Stimulated activated CD8-positive, alpha-beta memory T cell treated with anti-CD3 and anti-CD28 coated beads, Interleukin-2, amount 100 ng/mL, for 48 hours (primary cell): ENCODE results near the gene MAIP1.
"Not testable (repeated sequence)": the region's sequence is repeated elsewhere in the genome, so short reads cannot be mapped to it uniquely, and the experiment has no call there.

Source experiments
- DNase-seq, 2 donors: peaks; one replicate each; pipeline ENCODE4 v3.0.0-alpha.2; 2020; ENCODE audit warnings: low read depth in 2 of 2

Gene MAIP1, protein sequence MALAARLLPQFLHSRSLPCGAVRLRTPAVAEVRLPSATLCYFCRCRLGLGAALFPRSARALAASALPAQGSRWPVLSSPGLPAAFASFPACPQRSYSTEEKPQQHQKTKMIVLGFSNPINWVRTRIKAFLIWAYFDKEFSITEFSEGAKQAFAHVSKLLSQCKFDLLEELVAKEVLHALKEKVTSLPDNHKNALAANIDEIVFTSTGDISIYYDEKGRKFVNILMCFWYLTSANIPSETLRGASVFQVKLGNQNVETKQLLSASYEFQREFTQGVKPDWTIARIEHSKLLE

GRCh38 chr2:199955339-199956061 lies at the start of gene MAIP1, which contains the start of gene TYW5:
MAIP1 (plus strand) TSS chr2:199955582; CDS start chr2:199955799, 217 bp downstream.
TYW5 (minus strand) TSS chr2:199955491; CDS start chr2:199955470, 21 bp downstream.
- DNase-seq: peak; percentile 58 to 67

DNA sequence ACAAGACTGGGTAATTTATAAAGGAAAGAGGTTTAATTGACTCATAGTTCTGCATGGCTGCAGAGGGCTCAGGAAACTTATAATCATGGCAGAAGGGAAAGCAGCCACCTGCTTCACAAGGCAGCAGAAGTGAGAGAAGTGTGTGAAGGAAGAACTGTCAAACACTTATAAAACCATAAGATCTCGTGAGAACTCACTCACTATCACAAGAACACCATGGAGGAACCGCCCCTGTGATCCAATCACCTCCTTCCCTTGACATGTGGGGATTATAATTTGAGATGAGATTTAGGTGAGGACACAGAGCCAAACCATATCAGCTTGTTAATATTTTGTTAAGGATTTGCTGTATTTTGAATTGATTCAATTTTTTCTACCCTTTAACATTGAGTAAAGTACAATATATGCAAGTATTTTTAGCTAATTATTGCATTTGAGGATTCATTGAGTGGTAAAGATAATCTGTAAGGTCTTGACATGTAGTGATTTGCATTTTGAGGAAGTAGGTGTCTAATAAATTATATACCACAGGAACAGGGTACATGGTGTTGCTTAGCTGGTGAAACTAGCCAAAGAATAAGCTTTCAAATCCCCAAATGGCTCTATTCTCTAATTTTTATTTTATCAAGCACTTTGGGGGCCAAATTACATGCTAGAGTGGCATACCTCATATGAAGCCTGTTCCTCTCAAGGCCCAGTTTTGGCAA lies 48.2 kb upstream of the MAIP1 start:
- DNase-seq: no peak

DNA sequence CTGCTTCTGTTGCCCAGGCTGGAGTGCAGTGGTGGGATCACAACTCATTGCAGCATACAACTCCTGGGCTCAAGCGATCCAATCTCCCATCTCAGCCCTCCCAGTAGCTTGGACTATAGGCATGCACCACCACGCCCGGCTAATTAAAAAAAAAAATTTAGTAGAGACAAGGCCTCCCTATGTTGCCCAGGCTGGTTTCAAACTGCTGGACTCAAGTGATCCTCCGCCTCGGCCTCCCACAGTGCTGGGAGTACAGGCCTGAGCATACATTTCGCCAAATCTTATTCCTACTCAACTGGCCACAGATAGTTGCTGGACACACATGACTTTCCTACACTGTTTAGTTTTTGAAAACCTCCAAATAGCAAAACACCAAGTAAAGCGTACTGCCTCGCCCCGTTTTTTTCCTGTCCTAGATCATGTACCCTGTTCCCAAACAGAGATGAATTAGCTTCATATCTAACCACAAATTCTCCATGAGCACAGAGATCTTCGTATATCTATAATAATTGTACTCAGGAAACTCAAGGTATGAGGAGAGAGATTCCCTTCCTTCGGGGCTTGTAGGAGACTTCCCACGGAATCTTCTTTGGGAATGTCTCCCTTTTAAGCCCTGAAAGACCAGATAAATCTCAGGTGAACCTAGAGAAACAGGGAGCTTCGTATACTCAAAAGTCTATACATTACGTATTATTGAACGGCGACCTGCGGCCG lies 44.9 kb upstream of the MAIP1 start:
- no peak for DNase-seq

DNA sequence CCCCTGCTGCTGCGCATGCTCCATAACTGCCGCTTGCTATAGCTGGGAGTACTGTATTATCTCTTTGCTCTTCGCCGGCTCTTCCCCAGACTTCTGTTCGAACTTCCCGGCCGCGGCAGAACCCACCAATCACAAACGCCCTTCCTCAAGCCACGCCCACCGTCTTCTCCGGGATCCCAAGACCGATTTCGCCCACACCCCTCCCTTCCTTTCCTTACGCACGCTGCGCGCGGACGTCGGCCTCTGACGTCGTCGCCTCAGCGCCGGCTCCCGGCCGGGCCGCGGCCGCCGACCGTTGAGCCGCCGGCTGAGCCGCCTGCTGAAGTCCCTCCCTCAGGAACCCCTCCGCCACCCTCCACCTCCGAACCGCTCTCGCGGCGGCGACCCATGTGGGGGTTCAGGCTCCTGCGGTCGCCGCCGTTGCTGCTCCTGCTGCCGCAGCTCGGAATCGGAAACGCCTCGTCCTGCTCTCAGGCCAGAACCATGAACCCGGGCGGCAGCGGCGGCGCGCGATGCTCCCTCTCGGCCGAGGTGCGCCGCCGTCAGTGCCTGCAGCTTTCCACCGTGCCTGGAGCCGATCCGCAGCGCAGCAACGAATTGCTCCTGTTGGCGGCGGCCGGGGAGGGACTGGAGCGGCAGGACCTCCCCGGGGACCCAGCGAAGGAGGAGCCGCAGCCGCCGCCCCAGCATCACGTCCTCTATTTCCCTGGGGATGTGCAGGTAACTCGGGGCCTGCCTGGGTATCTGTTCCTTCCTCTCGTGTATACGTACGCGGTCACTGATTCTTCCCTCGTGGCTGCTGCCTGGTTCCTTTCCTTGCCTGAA lies 44.1 kb upstream of the MAIP1 start, which contains the start of gene C2orf69:
TSS of gene C2orf69 (plus strand) at position 242 of the 825 bp plus-strand sequence. CDS start at position 388, 146 bp downstream.
- DNase-seq: peak; percentile 88 to 91

DNA sequence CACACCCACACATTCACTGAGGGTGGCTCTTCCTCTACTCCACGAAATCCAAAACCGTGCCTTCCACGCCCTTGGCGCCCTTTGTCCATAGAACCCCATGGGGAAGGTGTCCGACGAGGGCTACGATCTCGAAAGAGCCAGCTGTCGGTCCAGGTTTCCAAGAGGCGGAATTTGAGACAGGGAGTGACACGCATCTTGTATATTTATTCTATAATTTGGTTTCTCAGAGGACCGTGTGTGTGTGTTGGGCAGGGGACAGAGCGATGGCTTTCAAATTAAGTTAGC lies 43.6 kb upstream of the MAIP1 start:
- DNase-seq: no peak

DNA sequence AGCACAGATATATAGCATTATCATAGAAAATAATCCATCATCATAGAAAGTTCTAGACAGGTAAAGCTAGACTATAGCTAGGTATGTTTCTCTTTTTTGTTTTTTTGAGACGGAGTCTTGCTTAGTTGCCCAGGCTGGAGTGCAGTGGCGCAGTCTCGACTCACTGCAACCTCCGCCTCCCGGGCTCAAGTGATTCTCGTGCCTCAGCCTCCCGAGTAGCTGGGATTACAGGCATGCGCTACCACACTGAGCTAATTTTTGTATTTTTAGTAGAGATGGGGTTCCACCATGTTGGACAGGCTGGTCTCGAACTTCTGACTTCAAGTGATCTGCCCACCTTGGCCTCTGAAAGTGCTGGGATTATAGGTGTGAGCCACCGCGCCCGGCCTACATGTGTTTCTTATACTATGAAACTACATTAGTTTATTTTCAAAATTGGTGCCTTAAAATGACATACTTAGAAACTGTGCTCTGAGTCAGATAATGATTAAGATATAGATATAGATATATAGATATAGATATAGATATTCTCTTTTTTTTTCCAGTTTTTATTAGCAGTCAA lies 42.7 kb upstream of the MAIP1 start:
- not testable (repeated sequence) for DNase-seq

DNA sequence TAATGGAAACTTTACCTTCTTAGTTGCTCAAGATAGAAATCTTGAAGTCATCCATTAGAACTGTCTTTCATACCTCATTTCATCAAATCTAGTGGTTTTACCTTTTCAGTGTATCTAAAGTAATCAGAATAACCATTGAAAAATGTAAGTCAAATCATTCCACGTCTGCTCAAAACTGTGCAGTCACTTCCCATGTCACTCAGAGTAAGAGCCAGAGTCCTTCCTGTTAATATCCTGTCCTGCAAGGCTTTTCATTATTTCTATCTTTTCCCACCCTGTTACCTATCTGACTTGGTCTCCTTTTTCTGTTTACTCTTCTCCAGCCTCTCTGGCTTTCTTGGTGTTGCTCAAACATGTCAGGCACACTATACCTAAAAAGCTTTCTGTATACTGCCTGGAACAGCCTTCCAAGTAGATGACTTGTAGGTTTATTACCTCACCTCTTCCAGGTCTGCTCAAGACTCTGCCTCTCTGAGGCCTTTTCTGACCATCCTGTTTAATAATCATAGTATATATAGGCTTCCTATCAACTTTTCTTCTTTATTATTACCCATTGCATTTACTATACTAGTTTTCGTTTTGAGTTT lies 40.9 kb upstream of the MAIP1 start:
- DNase-seq: no peak

- no peak for DNase-seq
Measured at GRCh38 chr2:199916980-199917379, 38.4 kb upstream of the MAIP1 start.

DNA sequence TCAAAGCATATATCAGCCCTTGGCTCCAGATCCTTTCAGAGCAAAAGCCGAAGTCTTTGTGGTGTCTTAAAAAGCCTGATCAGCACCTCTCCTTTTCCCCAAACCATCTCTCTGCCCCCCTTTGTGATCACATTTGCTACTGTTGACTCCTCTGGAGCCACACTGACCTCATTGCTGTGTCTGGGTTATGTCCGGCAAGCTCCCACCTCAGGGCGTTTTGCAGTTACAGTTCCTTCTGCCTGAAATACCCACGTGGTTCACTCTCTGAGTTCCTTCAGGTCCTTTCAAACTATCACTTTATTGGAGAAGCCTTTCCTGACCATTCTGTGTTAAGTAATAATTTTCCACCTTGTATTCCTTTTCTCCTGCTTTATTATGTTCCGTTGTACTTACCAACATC lies 32.5 kb upstream of the MAIP1 start:
- no peak for DNase-seq

DNA sequence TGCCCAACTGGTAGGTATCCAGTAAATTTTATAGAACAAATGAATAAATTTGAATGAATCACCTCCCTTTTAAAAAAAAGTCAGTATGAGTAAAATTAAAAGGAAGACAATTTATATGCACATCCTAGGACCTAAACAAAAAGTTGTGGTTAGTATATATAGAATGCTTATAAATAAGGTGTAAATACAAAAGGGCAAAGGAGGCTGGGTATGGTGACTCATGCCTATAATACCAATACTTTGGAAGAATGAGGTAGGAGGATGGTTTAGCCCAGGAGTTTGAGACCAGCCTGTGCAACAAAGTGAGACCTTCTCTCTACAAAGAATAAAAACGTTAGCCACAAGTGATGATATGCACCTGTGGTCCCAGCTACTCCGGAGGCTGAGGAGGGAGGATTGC lies 31.5 kb upstream of the MAIP1 start:
- DNase-seq: no peak

GRCh38 chr2:199926806-199927205 lies 28.6 kb upstream of the MAIP1 start:
- DNase-seq: no peak

- no peak for DNase-seq
Measured at GRCh38 chr2:199928226-199928625, 27.2 kb upstream of the MAIP1 start.

DNA sequence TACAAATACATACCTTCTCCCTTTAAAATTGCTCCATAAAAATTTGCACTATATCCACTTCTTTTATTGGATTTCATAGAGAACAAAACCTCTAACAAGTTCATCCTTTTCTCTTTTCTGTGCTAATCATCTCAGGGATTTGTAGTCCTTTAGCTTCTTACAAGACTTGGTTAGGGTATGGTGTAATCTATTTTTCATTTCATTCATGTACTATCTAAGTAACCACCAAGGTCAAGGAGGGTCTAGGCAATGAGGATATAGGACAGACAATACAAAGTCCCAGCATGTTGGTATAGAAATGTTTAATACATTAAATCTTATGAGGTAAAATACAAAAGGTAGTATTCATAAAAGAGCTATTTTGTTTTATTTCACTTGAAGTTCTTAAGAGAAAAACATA lies 26.8 kb upstream of the MAIP1 start:
- no peak for DNase-seq

DNA sequence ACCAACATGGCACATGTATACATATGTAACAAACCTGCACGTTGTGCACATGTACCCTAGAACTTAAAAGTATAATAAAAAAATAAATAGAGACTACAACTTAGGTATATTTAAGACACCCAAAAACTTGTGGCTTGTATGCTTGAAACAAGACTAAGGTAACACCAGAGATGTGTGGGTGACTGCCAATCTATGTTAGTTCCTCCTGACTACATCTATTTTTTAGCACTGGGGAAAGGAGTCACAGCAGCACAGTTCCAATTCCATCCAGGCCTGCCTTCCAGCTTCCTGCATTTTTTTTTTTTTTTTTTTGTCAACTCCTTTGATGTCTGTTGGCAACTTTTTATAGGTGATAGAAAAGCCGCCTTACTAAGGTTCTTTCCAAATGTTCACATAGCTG lies 26.1 kb upstream of the MAIP1 start:
- DNase-seq: no peak

GRCh38 chr2:199932312-199932855 lies 23.0 kb upstream of the MAIP1 start:
- DNase-seq: no peak

DNA sequence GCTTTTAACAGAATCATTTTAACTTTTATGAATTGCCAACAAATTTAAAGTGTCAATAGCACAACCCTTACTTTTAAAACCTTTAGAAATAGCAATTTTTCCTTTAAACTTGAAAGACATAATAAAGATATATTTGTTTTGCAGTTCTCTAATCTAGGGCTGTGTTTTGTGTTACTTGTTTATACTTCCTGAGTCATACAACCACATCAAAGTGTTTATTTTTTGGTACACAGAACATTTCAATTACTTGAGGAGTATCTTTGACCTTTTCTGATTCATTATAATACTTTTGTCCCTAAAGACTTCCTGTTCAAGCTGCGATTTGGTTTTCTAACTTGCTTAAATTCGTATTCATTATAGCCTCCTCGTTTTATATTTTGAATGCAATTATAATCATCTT lies 21.9 kb upstream of the MAIP1 start:
- no peak for DNase-seq

GRCh38 chr2:199936554-199936953 lies 18.8 kb upstream of the MAIP1 start:
- no peak for DNase-seq

DNA sequence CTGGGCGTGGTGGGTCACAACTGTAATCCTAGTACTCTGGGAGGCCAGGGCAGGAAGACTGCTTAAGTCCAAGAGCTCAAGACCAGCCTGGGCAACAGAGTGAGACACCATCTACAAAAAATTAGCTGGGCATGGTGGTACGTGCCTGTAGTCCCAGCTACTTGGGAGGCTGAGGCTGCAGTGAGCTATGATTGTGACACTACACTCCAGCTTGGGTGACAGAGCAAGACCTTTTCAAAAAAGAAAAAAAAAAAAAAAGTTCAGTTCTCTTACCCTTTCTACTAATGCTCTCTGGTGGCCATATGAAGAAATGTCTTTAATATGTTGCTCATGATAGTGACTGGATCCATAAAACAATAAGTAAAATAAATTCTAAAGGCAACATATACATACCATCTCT lies 15.0 kb upstream of the MAIP1 start:
- no peak for DNase-seq

GRCh38 chr2:199943373-199943772 lies 12.0 kb upstream of the MAIP1 start:
- DNase-seq: no peak

DNA sequence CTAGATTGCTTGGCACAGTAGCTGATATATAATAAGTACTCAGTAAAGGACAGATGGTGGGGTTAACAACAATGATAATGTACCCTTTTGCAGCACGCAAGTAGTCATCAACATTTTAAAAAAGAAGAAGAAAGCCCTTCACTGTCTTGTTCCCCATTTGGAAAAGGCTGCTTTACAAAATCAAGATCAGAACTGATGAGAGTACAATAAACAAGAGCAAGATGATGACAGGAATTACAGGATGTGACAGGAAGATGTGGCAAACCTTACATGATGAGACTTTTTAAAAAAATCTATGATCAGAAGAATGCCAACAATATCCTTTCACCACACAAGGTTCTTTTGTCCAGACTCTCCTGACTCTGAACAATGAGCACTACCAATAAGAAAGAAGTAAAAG lies 9.2 kb upstream of the MAIP1 start:
- no peak for DNase-seq
